GM18858 (cell line): ENCODE results near the gene NPTX2.
"Not testable (repeated sequence)": the region's sequence is repeated elsewhere in the genome, so short reads cannot be mapped to it uniquely, and the experiment has no call there.

Source experiments
- ATAC-seq: cut with Tn5 transposase; IDR thresholded peaks from one replicate; pipeline ENCODE4 v1.9.1; 2021; ENCODE audit not compliant: unreplicated experiment

NPTX2 gene, protein sequence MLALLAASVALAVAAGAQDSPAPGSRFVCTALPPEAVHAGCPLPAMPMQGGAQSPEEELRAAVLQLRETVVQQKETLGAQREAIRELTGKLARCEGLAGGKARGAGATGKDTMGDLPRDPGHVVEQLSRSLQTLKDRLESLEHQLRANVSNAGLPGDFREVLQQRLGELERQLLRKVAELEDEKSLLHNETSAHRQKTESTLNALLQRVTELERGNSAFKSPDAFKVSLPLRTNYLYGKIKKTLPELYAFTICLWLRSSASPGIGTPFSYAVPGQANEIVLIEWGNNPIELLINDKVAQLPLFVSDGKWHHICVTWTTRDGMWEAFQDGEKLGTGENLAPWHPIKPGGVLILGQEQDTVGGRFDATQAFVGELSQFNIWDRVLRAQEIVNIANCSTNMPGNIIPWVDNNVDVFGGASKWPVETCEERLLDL

DNA sequence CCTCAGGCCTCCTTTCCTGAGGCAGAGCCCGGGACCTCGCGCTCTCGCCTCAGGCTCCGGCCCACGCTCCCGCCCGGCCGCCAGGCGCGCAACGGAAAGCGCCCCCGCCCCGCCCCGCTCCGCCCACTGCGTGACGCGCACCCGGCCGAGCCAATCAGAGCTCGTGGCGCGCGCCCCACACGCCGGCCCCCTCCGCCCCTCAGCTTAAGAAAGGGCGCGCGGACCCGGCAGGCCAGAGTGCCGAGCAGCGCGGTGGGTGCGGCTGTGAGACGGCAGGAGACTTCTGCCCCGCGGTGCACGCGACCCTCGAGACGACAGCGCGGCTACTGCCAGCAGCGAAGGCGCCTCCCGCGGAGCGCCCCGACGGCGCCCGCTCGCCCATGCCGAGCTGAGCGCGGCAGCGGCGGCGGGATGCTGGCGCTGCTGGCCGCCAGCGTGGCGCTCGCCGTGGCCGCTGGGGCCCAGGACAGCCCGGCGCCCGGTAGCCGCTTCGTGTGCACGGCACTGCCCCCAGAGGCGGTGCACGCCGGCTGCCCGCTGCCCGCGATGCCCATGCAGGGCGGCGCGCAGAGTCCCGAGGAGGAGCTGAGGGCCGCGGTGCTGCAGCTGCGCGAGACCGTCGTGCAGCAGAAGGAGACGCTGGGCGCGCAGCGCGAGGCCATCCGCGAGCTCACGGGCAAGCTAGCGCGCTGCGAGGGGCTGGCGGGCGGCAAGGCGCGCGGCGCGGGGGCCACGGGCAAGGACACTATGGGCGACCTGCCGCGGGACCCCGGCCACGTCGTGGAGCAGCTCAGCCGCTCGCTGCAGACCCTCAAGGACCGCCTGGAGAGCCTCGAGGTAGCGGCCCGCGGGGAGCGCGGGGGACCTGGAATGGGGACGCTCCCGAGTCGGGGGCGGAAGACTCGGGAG lies at the start of gene NPTX2:
NPTX2 (plus strand) TSS at position 235 of the 909 bp plus-strand sequence; CDS start at position 412, 177 bp downstream.
- ATAC-seq: no peak

DNA sequence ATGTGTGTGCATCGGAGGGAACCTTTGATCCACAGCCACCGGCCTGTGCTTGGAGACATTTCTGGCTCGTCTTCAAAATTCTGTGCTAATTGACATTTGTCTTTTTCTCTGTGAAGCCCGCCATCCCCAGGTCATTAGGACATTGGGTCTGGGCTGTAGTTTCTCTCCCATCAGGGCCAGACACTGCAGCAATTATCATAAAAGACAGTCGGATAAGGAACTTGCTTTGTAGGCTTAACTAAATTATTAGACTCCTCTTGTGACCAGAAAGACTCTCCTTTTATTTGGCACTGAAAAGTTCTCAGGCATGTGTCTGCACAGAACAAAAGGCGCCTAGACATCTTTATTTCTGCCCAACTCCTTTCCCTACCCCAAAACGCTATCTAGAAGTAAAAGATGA lies 49.1 kb upstream of the NPTX2 start:
- no peak for ATAC-seq

DNA sequence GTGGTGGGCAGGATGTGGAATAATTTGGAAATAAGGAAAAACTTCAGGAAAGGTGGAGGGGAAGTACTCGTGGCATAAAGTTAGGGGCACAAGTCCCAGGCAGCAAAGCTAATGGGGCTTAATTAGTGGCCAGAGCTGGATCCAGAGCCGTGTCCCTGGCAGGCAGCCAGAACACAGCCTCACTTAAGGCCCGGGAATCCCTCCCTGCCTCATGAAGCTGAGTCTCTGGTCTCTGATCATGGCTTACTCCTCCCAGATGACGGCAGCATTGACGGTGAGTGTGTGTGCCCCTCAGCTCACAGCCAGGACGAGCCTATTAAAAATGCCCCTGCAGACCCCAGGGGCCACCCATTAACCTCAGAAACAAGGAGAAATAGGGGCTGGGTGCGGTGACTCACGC lies 48.2 kb upstream of the NPTX2 start:
- no peak for ATAC-seq

DNA sequence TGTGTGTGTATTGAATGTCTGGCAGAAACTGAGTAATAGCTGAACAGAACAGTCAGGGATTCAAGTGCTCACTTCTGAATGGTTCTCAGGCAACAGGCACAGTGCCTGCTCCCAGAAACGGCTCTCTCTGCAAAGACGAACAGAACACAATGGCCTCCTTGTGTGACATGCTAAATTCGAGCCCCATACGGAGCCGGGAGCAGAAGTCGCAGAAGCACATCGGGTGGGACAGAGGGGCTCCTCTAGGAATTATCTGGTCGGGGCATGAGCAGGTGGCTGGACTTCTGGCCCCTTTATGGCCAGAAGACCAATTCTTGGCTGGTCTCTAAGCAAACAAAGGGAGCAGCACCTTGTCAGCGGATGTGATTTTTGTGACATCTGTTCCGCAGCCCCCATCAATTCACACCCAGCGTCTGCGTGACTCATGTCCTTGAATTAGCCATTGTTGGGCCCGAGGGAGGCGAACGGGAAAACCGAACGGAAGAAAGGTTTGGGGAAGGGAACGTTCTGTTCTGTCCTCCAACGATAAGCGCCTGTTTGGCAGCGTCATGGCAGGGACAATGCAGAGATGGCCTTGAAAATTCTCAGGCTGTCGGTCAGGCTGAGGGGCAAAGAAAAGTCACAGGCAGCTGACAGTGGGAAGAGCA lies 47.3 kb upstream of the NPTX2 start:
- ATAC-seq: no peak

DNA sequence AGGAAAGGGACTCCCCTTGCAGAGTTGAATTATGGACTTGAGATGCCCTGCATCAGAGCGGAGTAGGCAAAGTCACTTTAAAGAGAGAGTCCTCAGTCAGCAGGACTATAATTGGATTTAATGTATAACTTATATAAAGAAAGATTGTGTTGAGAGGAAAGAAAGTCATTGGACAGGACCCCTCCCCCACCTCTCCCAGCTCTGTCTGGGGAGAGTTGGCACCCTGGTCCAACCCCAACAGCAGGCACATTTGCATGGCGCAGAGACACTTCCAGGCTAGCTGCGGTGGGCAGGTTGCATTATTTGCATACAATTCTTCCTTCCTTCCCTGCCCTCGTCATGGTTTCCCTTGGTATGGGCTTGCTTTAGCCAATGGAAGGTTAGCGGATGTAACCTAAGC lies 46.1 kb upstream of the NPTX2 start:
- no peak for ATAC-seq

DNA sequence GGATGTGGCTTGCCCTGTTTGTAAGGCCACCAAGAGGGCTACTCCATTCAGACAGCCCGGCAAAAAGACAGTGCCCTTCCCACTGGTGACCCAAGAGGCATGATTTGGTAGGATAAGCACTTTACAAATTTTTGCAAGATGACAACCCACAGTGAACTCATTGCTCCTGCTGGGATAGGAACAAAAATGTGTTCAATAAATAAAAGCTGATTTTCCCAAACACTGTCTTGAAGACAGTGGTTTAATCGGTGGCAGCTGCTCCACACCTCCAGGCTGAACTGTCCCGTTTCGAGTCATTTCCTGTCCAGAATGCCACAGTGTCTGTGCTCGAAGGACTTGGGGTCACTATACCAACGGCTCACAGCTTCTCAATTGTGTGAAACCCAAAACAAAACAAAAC lies 45.1 kb upstream of the NPTX2 start:
- ATAC-seq: no peak

DNA sequence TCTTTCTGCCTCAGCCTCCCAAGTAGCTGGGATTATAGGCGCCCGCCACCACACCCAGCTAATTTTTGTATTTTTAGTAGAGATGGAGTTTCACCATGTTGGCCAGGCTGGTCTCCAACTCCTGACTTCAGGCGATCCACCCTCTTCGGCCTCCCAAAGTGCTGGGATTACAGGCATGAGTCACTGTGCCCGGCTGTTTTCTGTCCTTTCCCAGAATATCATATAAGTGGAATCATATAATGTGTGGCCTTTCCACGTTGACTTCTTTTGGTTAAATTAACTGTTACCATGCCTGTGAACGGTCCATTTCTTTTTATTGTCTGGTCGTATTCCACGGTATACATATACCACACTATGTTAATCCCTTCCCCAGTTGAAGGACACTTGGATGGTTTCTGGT lies 44.4 kb upstream of the NPTX2 start:
- ATAC-seq: not testable (repeated sequence)

DNA sequence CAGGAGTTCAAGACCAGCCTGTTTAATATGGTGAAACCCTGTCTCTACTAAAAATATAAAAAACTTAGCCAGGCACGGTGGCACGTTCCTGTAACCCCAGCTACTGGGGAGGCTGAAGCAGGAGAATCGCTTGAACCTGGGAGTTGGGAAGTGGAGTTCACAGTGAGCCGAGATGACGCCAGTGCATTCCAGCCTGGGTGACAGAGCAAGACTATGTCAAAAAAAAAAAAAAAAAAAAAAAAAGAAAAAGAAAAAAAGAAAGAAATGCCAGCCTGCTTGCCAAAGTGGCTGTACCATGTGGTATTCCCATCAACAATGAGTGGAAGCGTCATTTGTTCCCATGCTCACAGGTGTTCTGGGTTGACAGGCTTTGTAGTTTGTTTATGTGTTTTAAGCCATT lies 43.3 kb upstream of the NPTX2 start:
- ATAC-seq: no peak

DNA sequence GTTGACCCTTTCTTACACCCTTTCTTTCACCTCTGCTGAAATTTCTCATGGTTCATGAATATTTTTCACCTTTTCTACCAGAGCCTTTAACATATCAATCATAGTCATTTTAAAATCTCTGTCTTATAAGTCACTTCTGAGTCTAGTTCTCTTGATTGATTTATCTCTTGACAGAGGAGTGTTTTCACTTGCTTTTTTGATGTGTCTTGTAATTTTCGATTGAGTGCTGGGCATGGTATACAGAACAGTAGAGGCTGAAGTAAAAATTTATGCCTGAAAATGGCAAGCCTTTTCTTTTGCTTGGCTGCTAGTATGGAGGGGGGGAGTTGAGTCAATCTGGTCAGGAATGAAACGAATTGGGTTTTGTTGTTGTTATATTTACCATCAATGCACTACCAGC lies 41.2 kb upstream of the NPTX2 start:
- ATAC-seq: no peak

DNA sequence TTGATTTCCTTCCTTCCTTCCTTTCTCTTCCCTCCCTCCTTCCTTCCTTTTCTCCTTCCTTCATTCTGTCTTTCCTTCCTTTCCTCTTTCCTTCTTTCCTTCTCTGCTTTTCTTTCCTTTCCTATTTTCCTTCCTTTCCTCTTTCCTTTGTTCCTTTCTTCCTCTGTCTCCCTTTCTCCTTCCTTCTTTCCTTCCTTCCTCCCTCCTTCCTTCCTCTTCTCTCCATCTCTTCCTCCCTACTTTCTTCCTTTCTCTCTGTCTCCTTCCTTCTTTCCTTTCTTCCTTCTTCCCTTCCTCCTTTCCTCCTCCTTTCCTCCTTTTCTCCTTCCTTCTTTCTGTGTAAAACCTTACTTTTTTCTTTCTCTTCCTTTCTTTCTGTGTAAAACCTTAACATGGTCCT lies 32.3 kb upstream of the NPTX2 start:
- no peak for ATAC-seq

DNA sequence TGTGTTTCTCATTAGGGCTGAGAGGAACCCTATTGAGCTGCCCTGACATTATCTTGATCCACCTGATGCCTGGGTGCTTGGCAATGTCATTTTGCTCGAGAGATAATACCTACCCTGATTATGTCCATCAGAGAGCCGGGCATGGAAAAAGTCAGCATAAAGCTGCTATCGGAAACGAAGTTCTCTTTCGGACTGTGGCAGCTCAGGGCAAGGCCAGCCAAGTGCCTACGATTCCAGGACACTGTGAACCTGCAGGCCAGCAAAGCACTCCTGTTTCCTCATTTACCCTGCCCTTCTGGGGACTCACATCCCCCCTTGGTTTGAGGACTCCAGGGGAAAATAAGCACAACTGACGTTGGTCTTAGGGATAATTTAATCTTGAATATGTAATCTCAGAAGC lies 25.2 kb upstream of the NPTX2 start:
- no peak for ATAC-seq

DNA sequence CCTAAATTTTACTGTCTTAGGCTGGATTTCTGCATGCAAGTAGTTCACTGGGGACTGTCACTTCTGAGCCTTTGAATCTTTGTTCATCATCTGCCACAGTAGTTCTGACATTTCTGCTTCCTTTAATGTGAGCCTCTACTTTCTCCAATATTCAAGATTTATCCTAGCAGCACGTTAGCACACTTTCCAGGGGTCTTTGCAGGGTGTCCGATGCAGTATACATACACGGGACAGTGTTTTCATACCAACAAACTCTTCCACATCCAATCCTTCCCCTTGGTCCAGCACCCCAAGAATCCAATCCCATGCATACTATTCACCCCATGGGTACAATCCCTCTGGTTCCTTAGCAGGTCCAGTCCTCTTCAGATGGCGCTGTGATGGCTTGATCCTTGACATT lies 22.7 kb upstream of the NPTX2 start:
- no peak for ATAC-seq

DNA sequence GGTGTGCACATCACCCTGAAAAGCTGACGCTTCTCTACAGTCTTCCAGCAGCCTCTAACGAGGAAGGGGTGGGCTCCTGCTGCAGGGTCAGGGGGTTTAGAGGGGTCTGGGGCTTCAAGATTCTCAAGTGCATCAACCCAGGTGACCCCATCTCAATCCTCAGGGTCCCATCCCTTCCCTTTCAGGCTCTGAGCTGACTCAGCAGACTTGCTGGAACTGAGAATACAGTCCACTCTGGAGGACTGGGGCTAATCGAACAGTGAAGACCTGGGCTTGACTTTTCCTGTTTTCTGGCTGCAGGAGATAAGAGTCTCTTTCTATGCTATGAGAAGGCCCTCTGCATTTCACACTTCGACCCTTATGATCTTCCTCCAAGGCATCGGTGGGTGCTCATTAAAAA lies 22.3 kb upstream of the NPTX2 start:
- ATAC-seq: no peak

DNA sequence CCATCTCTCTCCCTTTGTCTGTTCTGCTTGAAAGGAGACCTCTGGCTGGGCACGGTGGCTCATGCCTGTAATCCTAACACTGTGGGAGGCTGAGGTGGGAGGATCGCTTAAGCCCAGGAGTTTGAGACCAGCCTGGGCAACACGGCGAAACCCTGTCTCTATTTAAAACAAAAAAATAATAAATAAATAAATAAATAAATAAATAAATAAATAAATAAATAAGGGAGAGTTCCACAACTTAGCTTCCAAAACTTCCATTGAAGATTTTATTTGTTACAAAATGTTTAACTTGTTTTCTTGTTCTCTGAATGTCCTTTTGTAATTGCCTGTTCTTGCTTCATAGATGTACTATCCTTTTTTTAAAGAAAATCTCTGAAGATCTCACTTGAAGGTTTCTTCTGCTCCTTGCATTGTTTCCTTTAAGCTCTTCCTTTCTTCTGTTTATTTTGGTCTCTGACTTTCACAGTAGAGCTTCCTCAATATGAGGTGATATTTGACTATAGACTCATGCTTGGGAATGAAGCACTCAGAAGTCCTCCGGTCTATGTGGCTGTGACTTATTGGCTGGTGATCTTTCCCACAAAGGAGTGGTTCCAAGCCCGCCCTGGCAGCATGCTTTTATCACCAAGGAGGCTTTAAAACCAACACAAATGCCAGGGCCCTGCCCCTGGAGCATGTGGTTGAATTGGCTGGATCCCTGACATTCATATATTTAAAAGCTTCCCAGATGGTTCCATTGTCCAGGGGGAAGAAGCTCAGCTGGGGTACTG lies 18.1 kb upstream of the NPTX2 start:
- ATAC-seq: no peak

DNA sequence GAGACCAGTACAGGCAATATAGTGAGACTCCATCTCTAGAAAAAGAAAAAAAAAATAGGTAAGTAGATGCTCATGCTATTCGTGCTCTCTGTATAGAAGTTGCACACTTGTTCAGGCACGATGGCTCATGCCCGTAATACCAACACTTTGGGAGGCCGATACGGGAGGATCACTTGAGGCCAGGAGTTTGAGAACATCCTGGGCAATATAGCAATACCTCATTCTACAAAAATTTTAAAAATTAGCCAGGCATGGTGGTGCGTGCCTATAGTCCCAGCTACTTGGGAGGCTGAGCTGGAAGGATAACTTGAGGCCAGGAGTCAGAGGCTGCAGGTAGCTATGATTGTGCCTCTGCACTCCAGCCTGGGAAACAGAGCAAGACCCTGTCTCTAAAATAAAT lies 17.2 kb upstream of the NPTX2 start:
- no peak for ATAC-seq

DNA sequence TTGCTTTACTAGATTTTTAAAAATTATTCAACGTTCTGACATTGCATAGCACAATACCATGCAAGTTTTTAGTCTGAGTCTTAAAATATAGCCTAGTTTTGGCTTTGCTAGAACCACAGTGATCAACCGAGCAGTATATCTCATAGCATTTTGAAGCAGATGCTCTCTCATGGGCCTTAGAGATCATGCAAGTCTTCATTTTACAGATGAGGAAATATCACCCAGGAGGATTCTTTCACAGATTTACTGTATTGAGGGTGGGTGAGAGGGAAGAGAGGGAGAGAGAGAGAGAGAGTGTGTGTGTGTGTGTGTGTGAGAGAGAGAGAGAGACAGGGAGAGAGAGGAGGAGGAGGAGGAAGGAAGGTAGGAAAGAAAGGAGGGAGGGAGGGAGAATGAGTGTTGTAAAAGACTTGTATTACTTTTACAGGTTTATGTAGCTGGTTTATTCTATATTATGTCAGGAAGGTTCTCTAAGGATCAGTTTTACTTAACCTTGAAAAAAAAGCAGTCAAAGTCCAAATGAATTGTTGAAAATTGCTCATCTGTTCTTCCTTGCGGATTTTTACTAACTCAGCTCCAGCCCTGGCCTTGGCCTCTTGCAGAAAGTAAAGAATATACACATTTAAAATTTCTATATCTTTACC lies 14.2 kb upstream of the NPTX2 start:
- ATAC-seq: no peak

DNA sequence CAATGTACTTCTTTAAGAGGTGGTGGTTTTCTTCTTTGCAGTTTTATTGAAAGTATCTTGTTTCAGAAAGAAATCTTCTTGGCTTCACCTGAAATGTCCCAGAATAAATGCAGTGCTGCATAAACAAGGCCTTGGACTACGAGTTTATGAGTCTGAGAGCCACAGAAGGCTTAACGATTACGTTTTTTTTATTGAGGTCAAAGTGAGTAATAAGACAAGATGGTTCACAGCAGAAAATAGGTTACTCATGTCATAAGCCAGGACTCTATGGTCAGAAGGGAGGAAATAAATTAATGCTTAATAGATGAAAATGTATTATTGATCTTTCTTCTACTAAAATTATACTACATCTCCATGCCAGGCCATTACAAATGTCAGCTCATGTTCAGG lies 13.7 kb upstream of the NPTX2 start:
- no peak for ATAC-seq

DNA sequence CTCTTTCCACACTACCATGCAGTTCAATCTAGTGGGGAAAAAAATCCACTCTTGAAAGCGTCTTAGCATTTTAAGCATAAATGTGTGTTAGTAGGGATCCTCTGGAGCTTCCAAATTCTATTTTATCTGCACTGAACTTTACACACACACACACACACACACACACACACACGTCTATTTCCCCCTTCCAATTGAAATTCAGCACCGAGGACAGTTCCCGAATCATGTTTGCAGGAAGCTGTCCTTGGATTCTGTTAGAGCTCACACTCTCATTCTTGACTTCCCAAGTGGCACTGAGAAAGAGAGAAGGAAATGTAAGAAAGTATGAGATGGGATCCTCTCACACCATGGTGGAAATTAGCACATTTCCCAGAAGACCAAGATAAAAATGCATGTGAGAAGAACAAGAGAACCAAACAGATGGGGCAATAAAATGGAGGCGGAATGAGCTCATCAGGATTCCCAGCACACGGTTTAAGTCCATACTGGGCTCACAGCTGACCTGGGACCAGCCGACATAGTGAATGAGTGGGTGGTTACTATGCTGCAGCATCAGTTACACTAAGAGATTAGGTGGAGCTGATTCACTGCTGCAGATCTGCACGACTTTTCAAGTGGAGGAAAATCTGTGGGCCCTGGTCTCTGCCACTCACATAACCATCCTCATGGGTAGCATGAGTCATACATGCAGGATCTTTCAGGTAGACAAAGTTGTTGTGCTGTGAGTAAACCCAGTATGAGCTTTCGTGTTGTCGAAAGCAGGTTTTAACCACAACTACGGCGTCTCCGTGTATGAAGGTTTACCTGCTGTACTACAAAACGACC lies 3.3 kb upstream of the NPTX2 start:
- ATAC-seq: no peak

DNA sequence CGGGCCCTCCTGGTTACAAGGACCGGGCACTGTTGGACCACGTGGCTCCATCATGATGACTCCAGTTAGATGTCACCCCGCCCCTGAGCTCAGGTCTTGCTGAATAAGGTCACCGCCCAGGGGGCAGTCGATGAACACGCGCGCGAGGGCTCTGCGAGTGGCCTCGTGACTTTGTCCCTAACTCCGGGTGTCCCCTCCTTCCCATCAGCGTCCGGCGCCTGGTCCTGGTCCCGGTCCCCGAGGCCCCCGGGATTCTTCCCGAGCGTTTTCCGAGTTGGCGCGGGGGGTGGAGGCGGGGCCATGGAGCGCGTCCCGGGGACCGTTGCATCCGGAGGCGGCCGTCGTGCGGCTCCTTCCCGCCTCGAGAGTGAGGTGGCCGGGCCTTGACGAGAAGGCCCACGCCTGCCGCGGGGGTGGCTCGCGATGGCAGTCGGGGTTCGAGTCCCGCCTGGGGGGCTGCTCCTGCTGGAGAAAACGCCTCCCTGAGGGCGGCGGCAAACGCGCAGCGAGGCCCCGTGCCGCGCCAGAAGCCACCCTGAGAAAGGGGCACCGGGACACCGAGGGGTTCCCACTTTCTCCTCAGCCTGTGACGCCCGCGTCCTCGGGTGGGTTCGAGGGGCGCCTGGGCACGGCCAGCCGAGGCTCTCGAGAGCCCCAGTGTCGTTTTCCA lies 569 bp upstream of the NPTX2 start:
- ATAC-seq: no peak
